GM21381 (cell line): ENCODE data around the gene GALK2.
"Not testable (repeated sequence)": the region's sequence is repeated elsewhere in the genome, so short reads cannot be mapped to it uniquely, and the experiment has no call there.

Experiments used
- ATAC-seq: cut with Tn5 transposase; IDR thresholded peaks from one replicate; pipeline ENCODE4 v1.9.1; 2021; ENCODE audit warnings: mild to moderate bottlenecking, moderate library complexity; ENCODE audit not compliant: unreplicated experiment

Gene GALK2

DNA sequence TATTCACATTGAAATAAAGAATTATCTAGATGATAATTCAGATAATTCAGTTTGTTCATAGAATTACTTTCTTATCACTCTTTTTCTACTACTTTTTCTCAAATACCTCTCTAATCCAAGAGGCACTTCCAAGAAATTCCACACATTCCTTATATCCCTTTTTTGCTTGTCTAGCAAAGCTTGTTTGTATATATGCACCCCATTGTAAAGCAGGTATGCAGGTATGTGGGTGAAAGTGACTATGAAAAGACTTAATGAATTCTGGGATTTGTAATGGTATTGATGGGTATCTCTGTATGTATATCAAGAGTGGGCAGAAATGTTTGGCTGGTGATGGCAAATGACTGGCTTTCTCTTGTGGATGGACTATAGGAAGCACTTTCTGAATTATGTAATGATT, 158.9 kb downstream of the GALK2 start:
- ATAC-seq: no peak

GRCh38 chr15:49330166-49330565, 160.1 kb downstream of the GALK2 start:
- ATAC-seq: no peak

DNA sequence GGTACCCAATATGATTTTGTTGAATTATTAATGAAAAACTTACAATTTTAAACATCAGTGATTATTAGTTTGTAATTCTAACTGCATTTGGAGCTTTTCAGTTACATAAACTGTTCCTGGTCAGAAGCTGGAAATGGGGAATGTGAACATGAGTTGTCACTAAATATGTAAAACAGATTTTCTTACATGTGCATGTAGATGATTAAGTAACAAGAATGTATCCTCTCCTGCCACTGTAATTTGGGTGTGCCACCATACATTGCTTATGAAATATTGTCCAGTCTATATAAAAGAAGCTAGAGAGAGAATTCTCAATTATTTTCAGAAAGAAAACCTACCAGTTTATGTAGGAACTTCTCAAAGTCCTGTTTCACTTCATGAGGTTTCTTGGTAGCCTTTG, 161.4 kb downstream of the GALK2 start:
- no peak for ATAC-seq

GRCh38 chr15:49331951-49332350, 161.9 kb downstream of the GALK2 start:
- no peak for ATAC-seq

- no peak for ATAC-seq
Observed at GRCh38 chr15:49339656-49340055, 169.6 kb downstream of the GALK2 start.

DNA sequence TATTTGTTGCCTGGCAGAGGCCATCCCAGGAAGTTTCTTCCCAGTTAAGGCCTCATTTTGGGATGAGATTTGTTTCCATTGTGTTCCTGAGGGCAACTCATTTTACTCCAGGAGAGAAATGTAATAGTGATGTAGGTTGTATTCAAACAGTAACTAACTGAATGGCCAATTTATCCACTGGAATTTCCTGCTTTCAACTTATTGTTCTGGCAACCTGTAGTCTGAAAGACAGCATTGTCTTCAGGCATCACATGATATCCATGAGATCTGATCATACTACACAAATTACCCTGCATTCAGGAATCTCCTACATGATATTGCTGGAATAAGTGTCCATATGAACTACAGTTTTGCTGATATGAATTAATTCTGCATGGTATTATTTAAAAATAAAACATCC, 173.5 kb downstream of the GALK2 start:
- no peak for ATAC-seq

DNA sequence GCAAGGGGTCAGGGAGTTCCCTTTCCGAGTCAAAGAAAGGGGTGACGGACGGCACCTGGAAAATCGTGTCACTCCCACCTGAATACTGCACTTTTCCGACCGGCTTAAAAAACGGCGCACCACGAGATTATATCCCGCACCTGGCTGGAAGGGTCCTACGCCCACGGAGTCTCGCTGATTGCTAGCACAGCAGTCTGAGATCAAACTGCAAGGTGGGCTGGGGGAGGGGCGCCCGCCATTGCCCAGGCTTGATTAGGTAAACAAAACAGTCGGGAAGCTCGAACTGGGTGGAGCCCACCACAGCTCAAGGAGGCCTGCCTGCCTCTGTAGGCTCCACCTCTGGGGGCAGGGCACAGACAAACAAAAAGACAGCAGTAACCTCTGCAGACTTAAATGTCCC, 184.4 kb downstream of the GALK2 start:
- ATAC-seq: not testable (repeated sequence)

DNA sequence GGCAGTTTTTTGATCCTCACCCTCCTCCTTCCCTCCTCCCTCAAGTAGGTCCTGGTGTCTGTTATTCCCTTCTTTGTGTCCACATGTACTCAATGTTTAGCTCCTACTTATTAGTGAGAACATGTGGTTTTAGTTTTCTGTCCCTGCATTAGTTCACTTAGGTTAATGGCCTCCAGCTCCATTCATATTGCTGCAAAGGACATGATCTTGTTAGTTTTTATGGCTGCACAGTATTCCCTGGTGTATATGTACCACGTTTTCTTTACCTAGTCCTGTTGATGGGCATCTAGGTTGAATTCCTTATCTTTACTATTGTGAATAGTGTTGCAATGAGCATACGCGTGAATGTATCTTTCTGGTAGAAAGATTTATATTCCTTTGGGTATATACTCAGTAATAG, 191.3 kb downstream of the GALK2 start:
- ATAC-seq: no peak

DNA sequence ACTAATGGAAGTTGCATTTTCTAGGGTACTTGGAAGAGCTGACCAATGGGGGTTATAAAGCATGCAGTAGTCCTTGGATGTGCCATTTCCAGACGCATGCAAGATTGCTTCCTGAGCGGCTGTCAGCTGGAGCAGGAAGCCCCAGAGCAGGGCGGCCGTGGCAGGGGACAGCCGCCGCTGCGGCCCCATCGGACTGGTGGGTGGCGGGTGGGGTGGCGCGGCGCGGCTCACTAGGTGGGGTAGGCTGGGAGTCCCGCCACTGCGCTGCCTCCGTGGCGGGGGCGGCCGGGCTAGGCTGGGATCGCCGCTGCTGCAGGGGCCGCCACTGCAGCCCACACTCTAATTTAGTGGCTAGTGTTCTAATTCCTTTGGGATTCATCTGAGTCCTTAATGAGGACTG, 196.4 kb downstream of the GALK2 start:
- no peak for ATAC-seq

DNA sequence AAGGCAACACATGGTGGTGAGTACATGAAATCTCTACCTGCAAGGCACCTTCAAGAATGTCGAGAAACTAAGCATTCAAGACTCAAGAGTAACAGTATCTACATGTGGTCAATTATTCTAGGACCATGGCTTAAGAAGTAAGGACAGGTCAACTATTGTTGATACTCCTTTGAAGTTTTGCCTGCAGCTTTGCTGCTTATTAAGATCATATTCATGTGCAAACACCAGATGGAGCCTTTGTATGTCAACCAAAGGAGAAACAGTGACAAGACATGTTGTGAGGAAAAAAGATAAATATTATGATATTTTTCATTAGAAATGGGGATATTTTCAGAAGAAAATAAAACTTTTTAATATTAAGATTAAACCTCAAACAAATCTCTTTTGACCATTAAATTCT, 200.7 kb downstream of the GALK2 start:
- ATAC-seq: no peak

DNA sequence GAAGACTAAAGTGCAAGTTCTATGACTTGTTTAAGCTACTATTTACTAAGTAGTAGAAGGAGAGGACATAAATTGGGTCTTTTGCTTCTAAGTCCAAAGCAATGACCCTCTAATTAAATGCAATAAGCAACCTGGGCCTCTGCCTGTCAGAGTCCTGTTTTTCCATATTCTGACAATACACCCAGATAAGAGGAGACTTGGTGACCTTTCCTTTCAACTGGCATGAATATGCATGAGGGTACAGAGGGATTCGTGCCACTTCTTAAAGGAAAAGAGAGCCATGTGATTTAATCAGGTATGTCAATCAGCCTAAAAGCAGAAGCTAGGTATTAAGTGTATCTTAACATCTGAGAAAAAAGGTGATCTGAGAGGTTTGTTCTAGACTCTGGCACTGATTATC, 202.3 kb downstream of the GALK2 start:
- ATAC-seq: no peak

GRCh38 chr15:49379996-49380395, 209.9 kb downstream of the GALK2 start:
- no peak for ATAC-seq

DNA sequence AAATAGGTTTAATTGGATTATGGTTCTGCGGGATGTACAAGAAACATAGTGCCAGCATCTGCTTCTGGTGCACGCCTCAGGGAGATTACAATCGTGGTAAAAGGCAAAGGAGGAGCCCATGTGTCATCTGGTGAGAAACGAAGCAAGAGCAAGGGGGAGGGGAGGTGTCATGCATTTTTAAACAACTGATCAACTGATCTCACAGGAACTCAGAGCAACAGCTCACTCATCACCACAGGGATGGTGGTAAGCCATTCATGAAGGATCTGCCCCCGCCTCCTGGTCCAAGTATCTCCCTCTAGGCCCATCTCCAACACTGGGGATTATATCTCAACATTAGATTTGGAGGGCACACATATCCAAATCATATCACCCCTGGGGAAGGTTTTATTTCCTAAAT, 210.9 kb downstream of the GALK2 start:
- no peak for ATAC-seq
